Ovary (tissue), 9 donors: Measurements from ENCODE around the gene KRT86. TPM values are rescaled to one million over a fixed set of nuclear protein-coding genes. Genes with fewer than 3 reads are reported as not detected.
A peak's percentile ranks its signal among the peaks of the same experiment; 100 is the strongest.

Experiments used
- DNase-seq, 5 donors: peaks; one replicate each; pipeline ENCODE4 v3.0.0-alpha.2; 2019 to 2020
- H3K27ac ChIP-seq, 2 donors: fragments of 200-600 bp; one replicate each; pipeline versions ENCODE4 v1.5.1 to v1.8.0; 2019 to 2022
- H3K27me3 ChIP-seq: fragments of 200-600 bp; one replicate; pipeline ENCODE4 v1.8.0; 2022
- H3K36me3 ChIP-seq: fragments of 200-600 bp; sonication (generic); one replicate; pipeline ENCODE4 v1.5.1; 2019
- H3K4me1 ChIP-seq: one replicate; pipeline ENCODE4 v1.8.1; 2013; ENCODE audit warnings: mild to moderate bottlenecking, moderate library complexity; ENCODE audit not compliant: insufficient read depth
- H3K4me3 ChIP-seq: fragments of 200-600 bp; sonication (generic); one replicate; pipeline ENCODE4 v1.5.1; 2017
- H3K9me3 ChIP-seq, 2 donors: fragments of 200-600 bp in 1 of 2; sonication (generic) in 1 of 2; one replicate each; pipeline versions ENCODE4 v1.5.1 to v1.8.1; 2013 to 2019; ENCODE audit warnings: mild to moderate bottlenecking in 1 of 2, moderate library complexity in 1 of 2
- CTCF ChIP-seq, 3 donors: fragments of 450-650 bp in 2 of 3; fragments of 200-600 bp in 1 of 3; IDR thresholded peaks; one replicate each; pipeline versions ENCODE4 v1.5.1 to v1.8.0; 2016 to 2022; ENCODE audit warnings: antibody characterized with exemption in 3 of 3, mild to moderate bottlenecking in 1 of 3
- EP300 ChIP-seq: sonication (generic); formaldehyde crosslinking; IDR thresholded peaks from one replicate; pipeline ENCODE4 v1.6.1; 2017; ENCODE audit warnings: antibody characterized with exemption
- POLR2A ChIP-seq: fragments of 450-650 bp; IDR thresholded peaks from one replicate; pipeline ENCODE4 v1.6.1; 2017; ENCODE audit warnings: antibody characterized with exemption, mild to moderate bottlenecking, moderate library complexity
- whole genome bisulfite sequencing, 3 donors: extraction: QIAGEN DNeasy Blood & Tissue Kit in 1 of 3; methylation state at CpG; one replicate each; pipeline versions ENCODE4 v1.1.5 to v1.1.7; 2013 to 2017; 5-methylcytosine and 5-hydroxymethylcytosine counted together
- intact Hi-C, 4 donors: fragments of 100-400 bp; cut with DNase I; formaldehyde crosslinking; loops; one replicate each; pipeline versions ENCODE4 v1.11.0 to v1.15.1; 2022 to 2023
- polyA plus RNA-seq, 2 donors: library from polyadenylated mRNA; stranded (reverse); fragments of 200-250 nt in 1 of 2; fragments of 350-450 nt in 1 of 2; fragmentation: Illumina TruSeq in 1 of 2; extraction: RNeasy Lipid Tissue Mini Kit (QIAGEN cat#74804) in 1 of 2; gene quantifications; one replicate each; pipeline ENCODE4 v1.2.3, GENCODE V29; 2013 to 2014
- total RNA-seq, 7 donors: library from RNA; depleted of rRNA in 2 of 7; stranded (reverse); fragments of >200 nt in 2 of 7; fragmentation: NEBNext Ultra II Directional in 3 of 7; extraction: Animal tissue kit (Norgen Biotek cat#: 25700) in 3 of 7; gene quantifications; one replicate each; pipeline versions ENCODE4 v1.1.0 to v1.2.4, GENCODE V29; 2016 to 2023
- donor health status: DM: no; HTN: no; CAD: no; lungs with moderate emphysema.
- donor health status: DM: no; HTN: no; CAD: no.
- donor health status: Bipolar disorder and iron deficiency.
- donor health status: DM: yes; HTN: yes; CAD: no.
- donor health status: DM: no; HTN: no; CAD: no.
- donor health status: DM: yes; HTN: yes; CAD: no.

The KRT86 gene
- total and polyA plus RNA-seq, 9 donors: 0.69 TPM; not detected in 8

GRCh38 chr12:52321418-52321817 is 47.0 kb downstream of the KRT86 start:
- Histone ChIP-seq H3K4me3 (no peak overlapping the region), H3K27ac (no peak overlapping the region), H3K36me3 (no peaks in the 10 kb centered on the region), H3K4me1 (no peaks in the 10 kb centered on the region), H3K27me3 (no peaks in the 10 kb centered on the region), H3K9me3 (no peaks in the 10 kb centered on the region)
- intact Hi-C loops: no loop called here
- 63 to 68% (median 67%) methylated on average over 4 of the region's 4 CpGs for WGBS, 3 donors
- no peak for TF ChIP-seq POLR2A
- no peak for TF ChIP-seq EP300
- no peak for TF ChIP-seq CTCF (IDR thresholded peaks at IDR 0.05)
- peak in 1 of 5 donors; percentile 3 for DNase-seq

- WGBS, 3 donors: 95 to 100% (median 96%) methylated on average over 1 of the region's 1 CpG
- DNase-seq: no peak
- TF ChIP-seq POLR2A: no peak
- no peak for TF ChIP-seq EP300
- no peak for TF ChIP-seq CTCF (IDR thresholded peaks at IDR 0.05)
- H3K36me3 ChIP-seq: no peaks in the 10 kb centered on the region
- H3K4me3 ChIP-seq: no peak overlapping the region
- no peaks in the 10 kb centered on the region for H3K27me3 ChIP-seq
- no peaks in the 10 kb centered on the region for H3K9me3 ChIP-seq
- no peak overlapping the region for H3K27ac ChIP-seq
- intact Hi-C loops: no loop called here
- no peaks in the 10 kb centered on the region for H3K4me1 ChIP-seq
Observed at GRCh38 chr12:52322069-52322468, 47.6 kb downstream of the KRT86 start.

GRCh38 chr12:52323001-52323400 is 48.6 kb downstream of the KRT86 start:
- 66 to 79% (median 78%) methylated on average over 1 of the region's 1 CpG for WGBS, 3 donors
- no peaks in the 10 kb centered on the region for H3K36me3 ChIP-seq
- intact Hi-C loops: no loop called here
- H3K4me1 ChIP-seq: no peaks in the 10 kb centered on the region
- no peaks in the 10 kb centered on the region for H3K9me3 ChIP-seq
- no peak overlapping the region for H3K27ac ChIP-seq
- H3K4me3 ChIP-seq: no peak overlapping the region
- no peak for DNase-seq
- no peak for TF ChIP-seq POLR2A
- no peak for TF ChIP-seq CTCF (IDR thresholded peaks at IDR 0.05)
- no peak for TF ChIP-seq EP300
- no peaks in the 10 kb centered on the region for H3K27me3 ChIP-seq

GRCh38 chr12:52323416-52324152 is 49.1 kb downstream of the KRT86 start:
- intact Hi-C loops: no loop called here
- no peak overlapping the region for H3K4me3 ChIP-seq
- no peaks in the 10 kb centered on the region for H3K4me1 ChIP-seq
- DNase-seq: peak in 1 of 5 donors; percentile 7
- H3K9me3 ChIP-seq: no peaks in the 10 kb centered on the region
- no peak overlapping the region for H3K27ac ChIP-seq
- no peaks in the 10 kb centered on the region for H3K36me3 ChIP-seq
- no peak for TF ChIP-seq EP300
- TF ChIP-seq POLR2A: no peak
- no peak for TF ChIP-seq CTCF (IDR thresholded peaks at IDR 0.05)
- H3K27me3 ChIP-seq: no peaks in the 10 kb centered on the region
- WGBS, 3 donors: 83 to 89% (median 89%) methylated on average over 10 of the region's 10 CpGs
